Measurements from ENCODE around the gene FAM161A. TPM values are rescaled to one million over a fixed set of nuclear protein-coding genes. Genes with fewer than 3 reads are reported as not detected.

FAM161A gene
- total RNA-seq, 1 experiment from 2014 or later, result 7.3 TPM

DNA sequence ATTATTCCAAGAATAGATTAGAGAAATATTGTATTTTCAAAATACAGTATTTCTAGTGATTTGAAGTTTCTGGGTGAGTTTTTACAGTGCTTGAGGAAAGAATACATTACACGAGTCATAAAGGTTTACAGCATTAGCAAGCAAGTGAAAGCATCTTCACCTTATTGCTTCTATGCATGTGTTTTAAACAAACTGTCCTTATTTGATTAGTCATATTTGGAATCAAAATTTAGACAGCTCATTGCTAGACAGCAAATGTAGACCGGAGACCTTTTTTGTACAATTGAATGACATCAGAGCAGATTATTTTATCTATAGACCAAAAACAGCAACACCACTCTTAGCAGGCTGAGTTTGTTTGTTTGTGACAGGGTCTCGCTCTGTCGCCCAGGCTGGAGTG lies 69.2 kb downstream of the FAM161A start:
- Histone ChIP-seq H3K36me3 (ENCODE audit: control insufficient read depth in 1 of 2, insufficient read depth in 2 of 2, low read length in 2 of 2) (no peaks in the 10 kb centered on the region), H4K20me1 (ENCODE audit: insufficient read depth) (no peaks in the 10 kb centered on the region), H3K4me3 (replicated peaks in 1 of 2; ENCODE audit: low read depth in 1 of 2, low read length in 2 of 2) (no peak overlapping the region), H3K4me1 (ENCODE audit: control insufficient read depth in 1 of 2, insufficient read depth in 2 of 2, low read length in 2 of 2) (0 out of 4 replicates have a peak, but pooled peaks cover 0 to under 1% of the 10 kb centered on the region in 2 experiments), H3K4me2 (ENCODE audit: low read length) (no peak overlapping the region), H3K9me2 (ENCODE audit: insufficient read depth) (no peaks in the 10 kb centered on the region), H2AFZ (ENCODE audit: low read depth, low read length, poor library complexity, severe bottlenecking) (no peak overlapping the region), H3K9ac (ENCODE audit: low read length) (no peak overlapping the region), H3K27ac (ENCODE audit: low read depth, low read length) (no peak overlapping the region), H3K27me3 (ENCODE audit: insufficient read depth, low read length) (no peaks in the 10 kb centered on the region), H3K79me2 (ENCODE audit: insufficient read depth, low read length) (no peaks in the 10 kb centered on the region), H3K9me3 (ENCODE audit: control insufficient read depth in 1 of 2, insufficient read depth in 1 of 2, low read depth in 1 of 2, low read length in 2 of 2) (no peaks in the 10 kb centered on the region)
- ATAC-seq (no peak), DNase-seq (ENCODE audit: low read depth, low spot score) (no peak)
- BruUV-seq (replicated peaks), result no TSS peak
- CTCF ChIA-PET, result no interaction called here
- RAD21 ChIA-PET (ENCODE audit: low non-redundant PET in 1 of 2, low total read pairs in 2 of 2, uncharacterized antibody in 2 of 2, unreplicated experiment in 2 of 2), result no interaction called here
- POLR2A ChIA-PET, result interaction anchor here (0.6 kb wide), 1 partner anchor 36 kb away, joined by 5 read pairs; no protein-coding TSS in a partner anchor
- no peak for TF ChIP-seq ELF1 (IDR thresholded peaks at IDR 0.05; ENCODE audit: borderline replicate concordance, low read depth)
- TF ChIP-seq FOSL1 (IDR thresholded peaks at IDR 0.05; ENCODE audit: low read depth), result no peak
- intact Hi-C loops (cut with micrococcal nuclease), result no loop called here

DNA sequence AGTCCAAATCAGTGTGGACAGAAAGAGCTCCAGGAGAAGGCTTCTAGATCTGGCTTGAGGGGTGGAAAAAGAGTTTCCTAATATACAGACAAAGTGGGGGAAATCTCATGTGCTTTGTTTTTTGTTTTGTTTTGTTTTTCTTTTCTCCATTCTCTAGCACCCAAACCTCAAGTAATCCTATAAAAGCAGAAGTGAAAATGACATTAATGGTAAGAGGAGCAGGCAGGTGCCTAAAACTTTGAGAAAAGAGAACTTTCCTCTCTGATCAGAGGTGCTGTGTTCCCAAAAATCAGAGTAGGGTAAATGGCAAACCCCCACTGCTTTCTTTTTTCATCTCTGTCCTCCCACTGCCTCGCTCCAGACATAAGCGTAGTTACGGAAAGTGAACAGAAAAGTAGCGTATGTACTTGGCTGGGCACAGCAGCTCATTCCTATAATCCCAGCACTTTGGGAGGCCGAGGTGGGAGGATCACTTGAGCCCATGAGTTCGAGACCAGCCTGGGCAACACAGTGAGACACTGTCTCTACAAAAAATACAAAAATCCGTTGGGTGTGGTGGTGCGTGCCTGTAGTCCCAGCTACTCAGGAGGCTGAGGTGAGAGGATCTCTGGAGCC lies 77.8 kb downstream of the FAM161A start:
- Histone ChIP-seq H3K27me3 (ENCODE audit: insufficient read depth, low read length) (no peaks in the 10 kb centered on the region), H4K20me1 (ENCODE audit: insufficient read depth) (no peaks in the 10 kb centered on the region), H3K9me2 (ENCODE audit: insufficient read depth) (no peaks in the 10 kb centered on the region), H3K27ac (ENCODE audit: low read depth, low read length) (no peak overlapping the region), H3K36me3 (ENCODE audit: control insufficient read depth in 1 of 2, insufficient read depth in 2 of 2, low read length in 2 of 2) (no peaks in the 10 kb centered on the region), H3K79me2 (ENCODE audit: insufficient read depth, low read length) (no peaks in the 10 kb centered on the region), H3K4me1 (ENCODE audit: control insufficient read depth in 1 of 2, insufficient read depth in 2 of 2, low read length in 2 of 2) (peaks cover 0 to 8% of the 10 kb centered on the region in 2 experiments; a peak in 3 of 4 replicates), H3K9ac (ENCODE audit: low read length) (no peak overlapping the region), H2AFZ (ENCODE audit: low read depth, low read length, poor library complexity, severe bottlenecking) (no peak overlapping the region), H3K4me2 (ENCODE audit: low read length) (no peak overlapping the region), H3K4me3 (replicated peaks in 1 of 2; ENCODE audit: low read depth in 1 of 2, low read length in 2 of 2) (no peak overlapping the region), H3K9me3 (ENCODE audit: control insufficient read depth in 1 of 2, insufficient read depth in 1 of 2, low read depth in 1 of 2, low read length in 2 of 2) (no peaks in the 10 kb centered on the region)
- intact Hi-C loops (cut with micrococcal nuclease), result no loop called here
- ChIA-PET CTCF (no interaction called here), POLR2A (interaction anchor here (1.0 kb wide), 1 partner anchor 12 kb away, joined by 3 read pairs; no protein-coding TSS in a partner anchor), RAD21 (ENCODE audit: low non-redundant PET in 1 of 2, low total read pairs in 2 of 2, uncharacterized antibody in 2 of 2, unreplicated experiment in 2 of 2) (no interaction called here)
- DNase-seq (ENCODE audit: low read depth, low spot score) (no peak), ATAC-seq (no peak)
- TF ChIP-seq, protein P1, sequence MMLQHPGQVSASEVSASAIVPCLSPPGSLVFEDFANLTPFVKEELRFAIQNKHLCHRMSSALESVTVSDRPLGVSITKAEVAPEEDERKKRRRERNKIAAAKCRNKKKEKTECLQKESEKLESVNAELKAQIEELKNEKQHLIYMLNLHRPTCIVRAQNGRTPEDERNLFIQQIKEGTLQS (IDR thresholded peaks at IDR 0.05), result no peak
- TF ChIP-seq SRF (IDR thresholded peaks at IDR 0.05; ENCODE audit: low read depth), result no peak
- TF ChIP-seq POLR2AphosphoS5 (IDR thresholded peaks at IDR 0.05; ENCODE audit: low read depth, low read length), result no peak
- TF ChIP-seq TCF7L2 (IDR thresholded peaks at IDR 0.05; ENCODE audit: borderline replicate concordance, extremely low read depth, insufficient read depth, insufficient read length), result no peak
- TF ChIP-seq RAD21 (IDR thresholded peaks at IDR 0.05; ENCODE audit: low read depth), result no peak
- TF ChIP-seq EGR1 (IDR thresholded peaks at IDR 0.05; ENCODE audit: low read depth), result no peak
- no TSS peak for BruUV-seq (replicated peaks)

Other genes starting within 250 kb of the FAM161A start
- 316 TPM for gene CCT4, start 34.6 kb upstream of the FAM161A start, total RNA-seq (2021; ENCODE audit: unreplicated experiment)
- 16.1 TPM for gene COMMD1, start 51.6 kb upstream of the FAM161A start, total RNA-seq (2021; ENCODE audit: unreplicated experiment)